ENCODE measurements around the gene TBX4.

- TF ChIP-seq CTCF (IDR thresholded peaks at IDR 0.05) (no peak), POLR2A (IDR thresholded peaks at IDR 0.05) (no peak)
Observed at GRCh38 chr17:61532826-61533225, 80.6 kb downstream of the TBX4 start.

Measured in Peyer's patch (tissue), 4 donors.